Endothelial cell of umbilical vein (primary cell): ENCODE measurements around the gene ADORA2A. TPM values are rescaled to one million over a fixed set of nuclear protein-coding genes. Genes with fewer than 3 reads are reported as not detected.

Source experiments
- BruUV-seq: library from RNA; stranded (reverse); fragments of 400-500 nt; replicated peaks from 2 replicates; lab custom pipeline; 2021; lab: Mats Ljungman, UMichigan
- CTCF ChIA-PET: fragments of 300-600, 350-600 bp; sonication (Branson Sonifier 250); formaldehyde crosslinking; loops from one replicate; lab custom pipeline; 2021; ENCODE audit warnings: antibody characterized with exemption, inconsistent platforms; lab: Charles Lee
- POLR2A ChIA-PET: fragments of 300-600, 350-600 bp; sonication (Branson Sonifier 250); formaldehyde crosslinking; loops from one replicate; lab custom pipeline; 2021; ENCODE audit warnings: antibody characterized with exemption, inconsistent platforms; lab: Charles Lee
- DNase-seq: peaks from one replicate; pipeline ENCODE4 v3.0.0-alpha.2; 2011; ENCODE audit warnings: low read depth, low spot score
- FAIRE-seq: peaks from 2 replicates; lab custom pipeline; 2011; peaks lifted over from hg19 to GRCh38; lab: Jason Lieb, UNC
- H2AFZ ChIP-seq: 2 replicates; pipeline ENCODE4 v1.6.0; 2012; ENCODE audit warnings: low read depth, low read length, control low read depth, inconsistent platforms
- H3K27ac ChIP-seq: 2 replicates; pipeline ENCODE4 v1.5.1; 2011; ENCODE audit warnings: low read depth, mild to moderate bottlenecking, control low read depth, low read length, moderate library complexity; ENCODE audit not compliant: insufficient read depth
- H3K27me3 ChIP-seq, 2 experiments: 2 replicates each; pipeline versions ENCODE4 v1.6.0 to v1.6.1; 2011; ENCODE audit warnings: low read length in 2 of 2, mixed read lengths in 1 of 2; ENCODE audit not compliant: control insufficient read depth in 2 of 2, insufficient read depth in 2 of 2
- H3K36me3 ChIP-seq, 2 experiments: 2 replicates in 1 of 2; 3 replicates in 1 of 2; pipeline ENCODE4 v1.5.1; 2011; ENCODE audit warnings: low read length in 2 of 2, mild to moderate bottlenecking in 1 of 2, moderate library complexity in 1 of 2; ENCODE audit not compliant: control insufficient read depth in 2 of 2, insufficient read depth in 2 of 2; ENCODE audit errors: extremely low read depth in 1 of 2
- H3K4me1 ChIP-seq: 3 replicates; pipeline ENCODE4 v1.5.1; 2011; ENCODE audit warnings: mild to moderate bottlenecking, low read length; ENCODE audit not compliant: control insufficient read depth, insufficient read depth; ENCODE audit errors: extremely low read depth
- H3K4me2 ChIP-seq: 2 replicates; pipeline ENCODE4 v1.6.1; 2011; ENCODE audit warnings: low read length, control low read depth, mixed read lengths; ENCODE audit not compliant: insufficient read depth
- H3K4me3 ChIP-seq, 3 experiments: fragments of 200-600 bp in 1 of 3; sonication (generic), shearing (Covaris generic) in 1 of 3; replicated peaks in 1 of 3; 2 replicates each; pipeline ENCODE4 v1.5.1; 2011 to 2016; ENCODE audit warnings: control low read depth in 3 of 3, low read length in 3 of 3, mild to moderate bottlenecking in 2 of 3, inconsistent platforms in 1 of 3, low read depth in 1 of 3, moderate library complexity in 1 of 3; ENCODE audit not compliant: insufficient read depth in 1 of 3
- H3K79me2 ChIP-seq: 2 replicates; pipeline ENCODE4 v1.6.0; 2012; ENCODE audit warnings: low read length, inconsistent platforms; ENCODE audit not compliant: control insufficient read depth, insufficient read depth
- H3K9ac ChIP-seq: replicated peaks from 2 replicates; pipeline ENCODE3; 2011; ENCODE audit warnings: low read length, control low read depth; ENCODE audit not compliant: insufficient read depth; ENCODE audit errors: extremely low read depth
- H3K9me1 ChIP-seq: replicated peaks from 3 replicates; pipeline ENCODE4 v1.6.0; 2011; ENCODE audit warnings: mild to moderate bottlenecking, low read length; ENCODE audit not compliant: control insufficient read depth, insufficient read depth; ENCODE audit errors: extremely low read depth
- H3K9me3 ChIP-seq: replicated peaks from 2 replicates; pipeline ENCODE4 v1.5.1; 2012; ENCODE audit warnings: low read length, inconsistent platforms; ENCODE audit not compliant: control insufficient read depth, insufficient read depth
- H4K20me1 ChIP-seq: replicated peaks from 2 replicates; pipeline ENCODE3; 2011; ENCODE audit warnings: mild to moderate bottlenecking, low read length; ENCODE audit not compliant: control insufficient read depth, insufficient read depth; ENCODE audit errors: extremely low read depth
- EZH2 ChIP-seq: IDR thresholded peaks from 2 replicates; pipeline ENCODE4 v1.6.1; 2012; ENCODE audit warnings: borderline replicate concordance, low read depth, mild to moderate bottlenecking, moderate library complexity, low read length, inconsistent platforms; ENCODE audit not compliant: severe bottlenecking
- FOS ChIP-seq: IDR thresholded peaks from 2 replicates; pipeline ENCODE4 v1.6.1; 2011; ENCODE audit warnings: mild to moderate bottlenecking, low read length, moderate library complexity, borderline replicate concordance; ENCODE audit not compliant: insufficient read depth
- GATA2 ChIP-seq: IDR thresholded peaks from 2 replicates; pipeline ENCODE4 v1.7.0; 2011; ENCODE audit warnings: low read depth, mild to moderate bottlenecking, moderate library complexity, mixed read lengths, low read length; ENCODE audit not compliant: insufficient read length, insufficient read depth
- JUN ChIP-seq: IDR thresholded peaks from 2 replicates; pipeline ENCODE4 v1.6.1; 2011; ENCODE audit warnings: borderline replicate concordance, low read depth; ENCODE audit not compliant: insufficient read length, insufficient read depth
- MAX ChIP-seq: IDR thresholded peaks from 2 replicates; pipeline ENCODE4 v1.6.1; 2011; ENCODE audit not compliant: insufficient read depth, insufficient read length
- MYC ChIP-seq: IDR thresholded peaks from one replicate; pipeline ENCODE4 v1.6.1; 2011; ENCODE audit warnings: mild to moderate bottlenecking, low read depth, low read length
- POLR2A ChIP-seq: IDR thresholded peaks from 2 replicates; pipeline ENCODE4 v1.6.1; 2012; ENCODE audit warnings: low read depth, mild to moderate bottlenecking, control low read depth, low read length
- POLR2AphosphoS5 ChIP-seq: IDR thresholded peaks from 2 replicates; pipeline ENCODE4 v1.6.1; 2012; ENCODE audit warnings: low read depth, mild to moderate bottlenecking, control low read depth, low read length, moderate library complexity; ENCODE audit not compliant: insufficient read depth
- dilution Hi-C: fragments of 300-500 bp; cut with MboI; formaldehyde crosslinking; loops from one replicate; pipeline ENCODE4 v1.15.0; 2019; ENCODE audit warnings: low sequenced_read_pairs; ENCODE audit not compliant: extremely low pct_ligation_motif_present
- intact Hi-C: fragments of 100-400 bp; cut with micrococcal nuclease; formaldehyde crosslinking; loops from one replicate; pipeline ENCODE4 v1.10.0; 2022
- polyA plus RNA-seq, 4 experiments: library from polyadenylated mRNA; depleted of rRNA in 3 of 4; stranded (reverse) in 3 of 4; unstranded in 1 of 4; fragments of >200 nt; gene quantifications; 2 replicates each; pipeline versions ENCODE4 v1.2.1 to v1.2.3, GENCODE V29; 2011 to 2012; ENCODE audit warnings: missing spikeins in 1 of 4
- total RNA-seq: library from RNA; stranded (reverse); gene quantifications from 2 replicates; pipeline ENCODE4 v1.2.3, GENCODE V29; 2021
- TF ChIP-seq, protein P1 (sequence below), 2 donors: IDR thresholded peaks; 1 replicate in 1 of 2; 2 replicates in 1 of 2; pipeline ENCODE4 v1.5.1; 2011; ENCODE audit warnings: low read length in 2 of 2, mild to moderate bottlenecking in 2 of 2, moderate library complexity in 2 of 2, control low read depth in 1 of 2, inconsistent platforms in 1 of 2, low read depth in 1 of 2; ENCODE audit not compliant: insufficient read depth in 1 of 2; ENCODE audit errors: extremely low read depth in 1 of 2

The ADORA2A gene
- total and polyA plus RNA-seq, 2 donors (not counting 3 experiments of a cell fraction or from before 2014, with no cell fraction given) = 20.0 to 33.1 TPM

DNA sequence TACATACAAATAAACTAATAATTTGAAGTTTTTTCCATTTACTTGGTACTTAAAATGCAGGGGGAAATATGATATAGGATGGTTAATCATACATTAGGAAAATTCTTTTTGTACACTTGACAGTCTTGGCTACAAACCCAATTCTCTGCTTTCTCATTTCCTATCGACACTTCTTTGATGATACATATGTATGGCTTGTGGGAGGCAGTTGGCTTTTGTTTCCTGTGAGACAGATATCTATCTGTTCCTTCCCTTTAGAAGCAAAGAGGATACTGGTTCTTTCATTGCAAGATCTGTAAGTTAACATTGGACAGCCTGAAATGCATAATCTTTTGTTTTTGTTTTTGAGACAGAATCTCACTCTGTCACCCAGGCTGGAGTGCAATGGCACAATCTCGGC, 47.9 kb upstream of the ADORA2A start:
- Histone ChIP-seq H3K79me2 (peaks cover 3% of the 10 kb centered on the region), H3K4me1 (peaks cover 19% of the 10 kb centered on the region), H3K36me3 (no peaks in the 10 kb centered on the region), H3K4me3 (no peak overlapping the region), H3K9ac (no peak overlapping the region), H4K20me1 (no peaks in the 10 kb centered on the region), H2AFZ (no peak overlapping the region), H3K27me3 (no peaks in the 10 kb centered on the region), H3K4me2 (peak overlapping the region; percentile 31), H3K9me3 (no peaks in the 10 kb centered on the region), H3K9me1 (no peaks in the 10 kb centered on the region), H3K27ac (peak overlapping the region; percentile 24)
- intact Hi-C loops (no loop called here), dilution Hi-C loops (no loop called here)
- DNase-seq = peak; percentile 74
- POLR2A ChIA-PET = no interaction called here
- BruUV-seq = no TSS peak
- CTCF ChIA-PET = interaction anchor here (1.0 to 2.9 kb wide), 2 partner anchors 11 to 24 kb away, joined by 3 to 12 read pairs; no protein-coding TSS in a partner anchor
- TF ChIP-seq FOS (peak; percentile 75), POLR2A (no peak), EZH2 (no peak), POLR2AphosphoS5 (peak; percentile 31), MAX (no peak), JUN (no peak), MYC (no peak), GATA2 (peak; percentile 87)
- TF ChIP-seq, protein P1, sequence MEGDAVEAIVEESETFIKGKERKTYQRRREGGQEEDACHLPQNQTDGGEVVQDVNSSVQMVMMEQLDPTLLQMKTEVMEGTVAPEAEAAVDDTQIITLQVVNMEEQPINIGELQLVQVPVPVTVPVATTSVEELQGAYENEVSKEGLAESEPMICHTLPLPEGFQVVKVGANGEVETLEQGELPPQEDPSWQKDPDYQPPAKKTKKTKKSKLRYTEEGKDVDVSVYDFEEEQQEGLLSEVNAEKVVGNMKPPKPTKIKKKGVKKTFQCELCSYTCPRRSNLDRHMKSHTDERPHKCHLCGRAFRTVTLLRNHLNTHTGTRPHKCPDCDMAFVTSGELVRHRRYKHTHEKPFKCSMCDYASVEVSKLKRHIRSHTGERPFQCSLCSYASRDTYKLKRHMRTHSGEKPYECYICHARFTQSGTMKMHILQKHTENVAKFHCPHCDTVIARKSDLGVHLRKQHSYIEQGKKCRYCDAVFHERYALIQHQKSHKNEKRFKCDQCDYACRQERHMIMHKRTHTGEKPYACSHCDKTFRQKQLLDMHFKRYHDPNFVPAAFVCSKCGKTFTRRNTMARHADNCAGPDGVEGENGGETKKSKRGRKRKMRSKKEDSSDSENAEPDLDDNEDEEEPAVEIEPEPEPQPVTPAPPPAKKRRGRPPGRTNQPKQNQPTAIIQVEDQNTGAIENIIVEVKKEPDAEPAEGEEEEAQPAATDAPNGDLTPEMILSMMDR (IDR thresholded peaks at IDR 0.05; ENCODE audit: extremely low read depth in 1 of 2, insufficient read depth in 1 of 2, low read depth in 1 of 2, low read length in 2 of 2) = no peak
- FAIRE-seq = peak; percentile 56
